ENCODE results near the gene PCGF3.
"Not testable (repeated sequence)": the region's sequence is repeated elsewhere in the genome, so short reads cannot be mapped to it uniquely, and the experiment has no call there.

PCGF3 gene

GRCh38 chr4:772118-772517 is 66.5 kb downstream of the PCGF3 start:
- peaks cover 4% of the 10 kb centered on the region; the same call in 1 of the 2 replicates for H3K36me3 ChIP-seq (ENCODE audit: low read length)
- peaks cover 3% of the 10 kb centered on the region; the same call in 1 of the 2 replicates for H4K20me1 ChIP-seq (ENCODE audit: low read depth, low read length)
- no peak overlapping the region for H3K4me2 ChIP-seq (ENCODE audit: low read depth, low read length, poor library complexity, severe bottlenecking)
- H3K27ac ChIP-seq (ENCODE audit: low read depth, low read length) = no peak overlapping the region
- H3K27me3 ChIP-seq (ENCODE audit: low read length) = no peaks in the 10 kb centered on the region
- no peaks in the 10 kb centered on the region for H3K9me3 ChIP-seq (ENCODE audit: insufficient read depth, low read length)
- H3K9ac ChIP-seq (ENCODE audit: low read length) = no peak overlapping the region
- H3F3A ChIP-seq (ENCODE audit: insufficient read depth) = peaks cover 25% of the 10 kb centered on the region
- TF ChIP-seq CTCF (IDR thresholded peaks at IDR 0.05; ENCODE audit: insufficient read depth, low read length, poor library complexity, severe bottlenecking) (no peak), EZH2phosphoT487 (conservative IDR thresholded peaks at IDR 0.05; ENCODE audit: low read length) (no peak)
- no peaks in the 10 kb centered on the region for H3K9me2 ChIP-seq (replicated peaks; ENCODE audit: insufficient read depth, low read length)
- H3K79me2 ChIP-seq (ENCODE audit: insufficient read depth, low read length) = peaks cover 66% of the 10 kb centered on the region
- H3K4me3 ChIP-seq (ENCODE audit: insufficient read depth, low read length, poor library complexity, severe bottlenecking) = no peak overlapping the region
- no peak overlapping the region for H2AFZ ChIP-seq (ENCODE audit: low read depth, low read length, severe bottlenecking)

- Histone ChIP-seq H3K79me2 (ENCODE audit: insufficient read depth, low read length) (peaks cover 72% of the 10 kb centered on the region), H2AFZ (ENCODE audit: low read depth, low read length, severe bottlenecking) (no peak overlapping the region), H3K9me3 (ENCODE audit: insufficient read depth, low read length) (no peaks in the 10 kb centered on the region), H3F3A (ENCODE audit: insufficient read depth) (peaks cover 19% of the 10 kb centered on the region), H3K4me3 (ENCODE audit: insufficient read depth, low read length, poor library complexity, severe bottlenecking) (no peak overlapping the region), H3K9ac (ENCODE audit: low read length) (no peak overlapping the region), H3K27me3 (ENCODE audit: low read length) (no peaks in the 10 kb centered on the region), H4K20me1 (ENCODE audit: low read depth, low read length) (peaks cover 3% of the 10 kb centered on the region; the same call in 1 of the 2 replicates), H3K4me2 (ENCODE audit: low read depth, low read length, poor library complexity, severe bottlenecking) (no peak overlapping the region), H3K9me2 (replicated peaks; ENCODE audit: insufficient read depth, low read length) (no peaks in the 10 kb centered on the region), H3K36me3 (ENCODE audit: low read length) (peaks cover 6% of the 10 kb centered on the region), H3K27ac (ENCODE audit: low read depth, low read length) (no peak overlapping the region)
- TF ChIP-seq CTCF (IDR thresholded peaks at IDR 0.05; ENCODE audit: insufficient read depth, low read length, poor library complexity, severe bottlenecking) (no peak), EZH2phosphoT487 (conservative IDR thresholded peaks at IDR 0.05; ENCODE audit: low read length) (no peak)
These were observed 67.1 kb downstream of the PCGF3 start for GRCh38 chr4:772776-773175.

- H3K36me3 ChIP-seq (ENCODE audit: low read length) = peaks cover 8% of the 10 kb centered on the region
- H3K4me3 ChIP-seq (ENCODE audit: insufficient read depth, low read length, poor library complexity, severe bottlenecking) = no peak overlapping the region
- no peaks in the 10 kb centered on the region for H3K27me3 ChIP-seq (ENCODE audit: low read length)
- H3K4me2 ChIP-seq (ENCODE audit: low read depth, low read length, poor library complexity, severe bottlenecking) = no peak overlapping the region
- no peaks in the 10 kb centered on the region for H3K9me2 ChIP-seq (replicated peaks; ENCODE audit: insufficient read depth, low read length)
- no peak overlapping the region for H3K9ac ChIP-seq (ENCODE audit: low read length)
- no peak for TF ChIP-seq CTCF (IDR thresholded peaks at IDR 0.05; ENCODE audit: insufficient read depth, low read length, poor library complexity, severe bottlenecking)
- TF ChIP-seq EZH2phosphoT487 (conservative IDR thresholded peaks at IDR 0.05; ENCODE audit: low read length) = no peak
- no peak overlapping the region for H3K27ac ChIP-seq (ENCODE audit: low read depth, low read length)
- H3F3A ChIP-seq (ENCODE audit: insufficient read depth) = peaks cover 14% of the 10 kb centered on the region
- no peaks in the 10 kb centered on the region for H3K9me3 ChIP-seq (ENCODE audit: insufficient read depth, low read length)
- H4K20me1 ChIP-seq (ENCODE audit: low read depth, low read length) = peaks cover 3% of the 10 kb centered on the region; the same call in 1 of the 2 replicates
- H2AFZ ChIP-seq (ENCODE audit: low read depth, low read length, severe bottlenecking) = no peak overlapping the region
- peaks cover 77% of the 10 kb centered on the region for H3K79me2 ChIP-seq (ENCODE audit: insufficient read depth, low read length)
These were observed 67.6 kb downstream of the PCGF3 start for GRCh38 chr4:773214-773613.

GRCh38 chr4:774419-775092 is 68.9 kb downstream of the PCGF3 start:
- not testable (repeated sequence) for H3K27ac ChIP-seq (ENCODE audit: low read depth, low read length); H3K9me2 ChIP-seq (replicated peaks; ENCODE audit: insufficient read depth, low read length); H3K9me3 ChIP-seq (ENCODE audit: insufficient read depth, low read length); H3K27me3 ChIP-seq (ENCODE audit: low read length); H3K9ac ChIP-seq (ENCODE audit: low read length); H3K36me3 ChIP-seq (ENCODE audit: low read length); H2AFZ ChIP-seq (ENCODE audit: low read depth, low read length, severe bottlenecking); H4K20me1 ChIP-seq (ENCODE audit: low read depth, low read length); H3K4me2 ChIP-seq (ENCODE audit: low read depth, low read length, poor library complexity, severe bottlenecking); H3F3A ChIP-seq (ENCODE audit: insufficient read depth); H3K4me3 ChIP-seq (ENCODE audit: insufficient read depth, low read length, poor library complexity, severe bottlenecking)
- H3K79me2 ChIP-seq (ENCODE audit: insufficient read depth, low read length) = peaks cover 80% of the 10 kb centered on the region

GRCh38 chr4:775485-775884 is 69.9 kb downstream of the PCGF3 start:
- H3K9me2 ChIP-seq (replicated peaks; ENCODE audit: insufficient read depth, low read length); H3K9ac ChIP-seq (ENCODE audit: low read length); H3K9me3 ChIP-seq (ENCODE audit: insufficient read depth, low read length); H3F3A ChIP-seq (ENCODE audit: insufficient read depth); H2AFZ ChIP-seq (ENCODE audit: low read depth, low read length, severe bottlenecking); H3K36me3 ChIP-seq (ENCODE audit: low read length); H3K4me2 ChIP-seq (ENCODE audit: low read depth, low read length, poor library complexity, severe bottlenecking); H3K4me3 ChIP-seq (ENCODE audit: insufficient read depth, low read length, poor library complexity, severe bottlenecking); H4K20me1 ChIP-seq (ENCODE audit: low read depth, low read length); H3K27ac ChIP-seq (ENCODE audit: low read depth, low read length); H3K27me3 ChIP-seq (ENCODE audit: low read length): not testable (repeated sequence)
- H3K79me2 ChIP-seq (ENCODE audit: insufficient read depth, low read length) = peaks cover 80% of the 10 kb centered on the region
